ENCODE measurements around the gene SEL1L. TPM values are rescaled to one million over a fixed set of nuclear protein-coding genes. Genes with fewer than 3 reads are reported as not detected.

The SEL1L gene
- polyA plus RNA-seq, 3 donors: 14.4 to 48.4 (median 42.5) TPM

GRCh38 chr14:81480741-81481140 is 52.9 kb downstream of the SEL1L start:
- H3K27ac Mint-ChIP-seq: no peak overlapping the region
- H3K9me3 Mint-ChIP-seq: no peaks in the 10 kb centered on the region
- H2AFZ ChIP-seq (ENCODE audit: insufficient read depth, low read depth, low read length, poor library complexity, severe bottlenecking): no peak overlapping the region
- no peak for TF ChIP-seq CTCF (IDR thresholded peaks at IDR 0.05)
- H3K9me3 ChIP-seq (replicated peaks in 1 of 2; ENCODE audit: control insufficient read depth in 1 of 2, insufficient read depth in 1 of 2, low read length in 2 of 2): no peaks in the 10 kb centered on the region
- DNase-seq: no peak
- H3K9ac ChIP-seq (ENCODE audit: insufficient read depth, low read length, poor library complexity, severe bottlenecking): no peak overlapping the region
- H3K4me2 ChIP-seq (replicated peaks; ENCODE audit: extremely low read depth, low read length, poor library complexity, severe bottlenecking): no peak overlapping the region
- H3K36me3 ChIP-seq (replicated peaks in 1 of 2; ENCODE audit: control insufficient read depth in 1 of 2, insufficient read depth in 2 of 2, low read length in 2 of 2): peaks cover 94 to 100% of the 10 kb centered on the region in 2 donors
- no peaks in the 10 kb centered on the region for H4K20me1 ChIP-seq (ENCODE audit: insufficient read depth, low read length)
- no peaks in the 10 kb centered on the region for H3K4me1 Mint-ChIP-seq
- no peaks in the 10 kb centered on the region for H3K27me3 Mint-ChIP-seq (ENCODE audit: low read depth in 3 of 3)
- H3K79me2 ChIP-seq (ENCODE audit: insufficient read depth, low read length): no peaks in the 10 kb centered on the region
- H3K36me3 Mint-ChIP-seq: peaks cover 77 to 87% of the 10 kb centered on the region in 2 donors
- no peaks in the 10 kb centered on the region for H3K27me3 ChIP-seq (ENCODE audit: control insufficient read depth in 2 of 2, insufficient read depth in 2 of 2, low read length in 2 of 2)
- 92% methylated on average over 2 of the region's 5 CpGs for WGBS (ENCODE audit: insufficient coverage)
- no peaks in the 10 kb centered on the region for H3K4me1 ChIP-seq (ENCODE audit: control insufficient read depth in 1 of 2, insufficient read depth in 2 of 2, low read length in 2 of 2)
- H3K4me3 Mint-ChIP-seq: no peak overlapping the region
- no peak overlapping the region for H3K27ac ChIP-seq (ENCODE audit: low read depth in 1 of 2, low read length in 2 of 2)
- H3K4me3 ChIP-seq (replicated peaks in 1 of 3; ENCODE audit: low read depth in 2 of 3, low read length in 3 of 3): no peak overlapping the region
- intact Hi-C loops (cut with micrococcal nuclease): no loop called here

- Histone ChIP-seq H3K9me3 (replicated peaks in 1 of 2; ENCODE audit: control insufficient read depth in 1 of 2, insufficient read depth in 1 of 2, low read length in 2 of 2) (no peaks in the 10 kb centered on the region), H2AFZ (ENCODE audit: insufficient read depth, low read depth, low read length, poor library complexity, severe bottlenecking) (no peak overlapping the region), H3K27ac (ENCODE audit: low read depth in 1 of 2, low read length in 2 of 2) (no peak overlapping the region), H3K4me1 (ENCODE audit: control insufficient read depth in 1 of 2, insufficient read depth in 2 of 2, low read length in 2 of 2) (no peaks in the 10 kb centered on the region), H3K4me2 (replicated peaks; ENCODE audit: extremely low read depth, low read length, poor library complexity, severe bottlenecking) (no peak overlapping the region), H3K27me3 (ENCODE audit: control insufficient read depth in 2 of 2, insufficient read depth in 2 of 2, low read length in 2 of 2) (no peaks in the 10 kb centered on the region), H4K20me1 (ENCODE audit: insufficient read depth, low read length) (no peaks in the 10 kb centered on the region), H3K79me2 (ENCODE audit: insufficient read depth, low read length) (no peaks in the 10 kb centered on the region), H3K9ac (ENCODE audit: insufficient read depth, low read length, poor library complexity, severe bottlenecking) (no peak overlapping the region), H3K4me3 (replicated peaks in 1 of 3; ENCODE audit: low read depth in 2 of 3, low read length in 3 of 3) (no peak overlapping the region), H3K36me3 (replicated peaks in 1 of 2; ENCODE audit: control insufficient read depth in 1 of 2, insufficient read depth in 2 of 2, low read length in 2 of 2) (peaks cover 83 to 99% of the 10 kb centered on the region in 2 donors)
- Mint-ChIP-seq H3K9me3 (no peaks in the 10 kb centered on the region), H3K27me3 (ENCODE audit: low read depth in 3 of 3) (no peaks in the 10 kb centered on the region), H3K4me1 (peaks cover 5% of the 10 kb centered on the region), H3K4me3 (no peak overlapping the region), H3K36me3 (peaks cover 71 to 79% of the 10 kb centered on the region in 2 donors), H3K27ac (peak overlapping the region in 1 of 7 donors; percentile 53)
- intact Hi-C loops (cut with micrococcal nuclease): no loop called here
- DNase-seq: no peak
- no CpG with 5 or more reads among the region's 3 CpGs for WGBS (ENCODE audit: insufficient coverage)
- no peak for TF ChIP-seq CTCF (IDR thresholded peaks at IDR 0.05)
Observed at GRCh38 chr14:81478446-81478845, 55.2 kb downstream of the SEL1L start.

Measured in CD14-positive monocyte (primary cell).